Lower leg skin (tissue), 3 donors: ENCODE data around the gene HYDIN.
"Not testable (repeated sequence)": the region's sequence is repeated elsewhere in the genome, so short reads cannot be mapped to it uniquely, and the experiment has no call there.

ENCODE experiments used
- CTCF ChIP-seq, 3 donors: fragments of 450-650 bp; IDR thresholded peaks; one replicate each; pipeline ENCODE4 v1.5.1; 2016; ENCODE audit warnings: antibody characterized with exemption in 3 of 3, mild to moderate bottlenecking in 3 of 3, moderate library complexity in 2 of 3
- POLR2A ChIP-seq, 2 donors: fragments of 450-650 bp; IDR thresholded peaks; one replicate each; pipeline ENCODE4 v1.6.1; 2016 to 2017; ENCODE audit warnings: antibody characterized with exemption in 2 of 2, mild to moderate bottlenecking in 1 of 2, moderate library complexity in 1 of 2

GRCh38 chr16:70888208-70888607 is 342.3 kb downstream of the HYDIN start:
- not testable (repeated sequence) for TF ChIP-seq CTCF, POLR2A (IDR thresholded peaks at IDR 0.05)
